NCI-H128 (cell line): ENCODE measurements around the gene PLCE1.

Source experiments
- DNase-seq: peaks from one replicate; lab custom pipeline; 2025; ENCODE audit not compliant: unreplicated experiment; lab: John Stamatoyannopoulos, UW

The PLCE1 gene

DNA sequence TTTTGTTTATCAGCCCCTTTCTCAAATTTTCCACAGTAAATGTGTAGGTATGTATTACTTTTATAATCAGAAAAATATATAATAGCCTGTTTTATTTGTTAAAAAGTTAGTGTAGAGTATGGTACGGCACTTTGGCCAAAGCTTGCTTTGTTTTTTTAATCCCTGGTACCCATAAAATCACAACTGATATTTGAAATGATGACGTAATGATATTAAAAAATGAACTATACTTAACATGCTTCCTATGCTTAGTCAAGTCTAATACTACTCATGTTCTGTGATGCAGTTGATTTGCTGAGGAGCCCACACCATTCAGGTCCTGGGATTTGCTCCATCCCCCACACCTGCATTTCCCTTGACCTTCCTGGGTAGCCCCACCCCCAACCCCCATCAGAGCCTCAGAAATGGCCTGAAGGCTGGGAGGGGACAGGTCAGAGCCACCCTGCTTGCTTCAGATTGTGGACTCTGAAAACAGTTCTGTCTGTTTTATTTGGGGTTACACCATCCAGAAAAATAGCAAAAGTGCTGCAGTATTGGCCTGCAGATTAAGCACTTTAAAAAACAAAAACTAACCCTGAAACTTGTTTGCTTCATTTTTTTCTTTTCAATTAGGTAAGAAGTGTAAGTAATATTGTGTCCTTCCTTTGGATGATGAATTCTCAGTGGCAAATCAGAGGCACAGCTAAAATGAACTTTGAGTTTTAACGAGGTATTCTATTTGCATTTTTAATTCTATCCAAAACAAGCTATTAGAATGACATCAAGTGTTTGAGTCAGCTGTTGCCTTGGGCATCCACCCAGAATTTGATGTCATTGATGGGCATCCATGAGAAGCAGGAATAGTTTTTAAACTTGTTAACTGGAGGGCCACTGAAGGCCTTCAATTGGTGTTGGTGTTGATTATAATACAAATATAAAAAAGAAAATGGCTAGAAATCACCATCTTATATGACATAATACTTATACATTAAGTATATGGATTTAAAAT is 23.3 kb downstream of the PLCE1 start:
- DNase-seq = no peak

DNA sequence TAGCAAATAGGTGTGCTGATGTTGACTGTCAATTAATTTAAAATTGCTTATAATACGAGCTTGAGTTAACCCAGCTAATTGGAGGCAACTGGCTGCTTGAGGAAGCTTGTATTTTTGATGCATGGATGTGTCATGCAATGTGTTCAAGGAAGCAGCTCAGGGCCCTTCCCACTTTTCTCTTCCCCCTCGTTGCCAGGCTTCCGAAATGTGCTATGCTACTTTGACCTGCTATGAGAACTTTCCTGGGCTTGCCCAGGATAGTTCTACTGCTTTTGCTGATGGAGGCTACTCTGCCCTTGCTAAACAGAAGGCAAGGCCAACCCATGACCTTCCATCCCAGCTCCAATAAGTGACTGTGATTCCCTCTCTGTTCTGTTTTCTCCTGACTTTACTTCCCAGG is 24.4 kb downstream of the PLCE1 start:
- no peak for DNase-seq

DNA sequence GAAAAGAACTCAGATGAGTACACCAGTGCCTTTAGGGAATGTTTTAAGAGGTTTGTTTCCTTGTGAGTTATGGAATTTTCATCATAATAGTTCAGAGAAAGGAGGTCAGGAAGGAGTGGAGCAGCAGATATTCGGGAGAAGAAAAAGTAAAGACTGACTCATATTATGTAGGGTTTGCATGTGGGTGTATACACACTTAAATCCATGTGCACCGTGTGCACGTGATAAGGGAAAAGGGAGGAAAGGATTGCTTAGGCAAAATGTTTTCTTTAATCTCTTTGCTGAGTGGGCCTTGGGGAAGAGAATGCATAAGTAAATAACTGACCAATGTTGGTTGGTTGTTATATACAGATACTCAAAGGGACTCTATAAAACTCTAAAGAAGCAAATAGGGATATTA is 30.2 kb downstream of the PLCE1 start:
- DNase-seq = no peak

DNA sequence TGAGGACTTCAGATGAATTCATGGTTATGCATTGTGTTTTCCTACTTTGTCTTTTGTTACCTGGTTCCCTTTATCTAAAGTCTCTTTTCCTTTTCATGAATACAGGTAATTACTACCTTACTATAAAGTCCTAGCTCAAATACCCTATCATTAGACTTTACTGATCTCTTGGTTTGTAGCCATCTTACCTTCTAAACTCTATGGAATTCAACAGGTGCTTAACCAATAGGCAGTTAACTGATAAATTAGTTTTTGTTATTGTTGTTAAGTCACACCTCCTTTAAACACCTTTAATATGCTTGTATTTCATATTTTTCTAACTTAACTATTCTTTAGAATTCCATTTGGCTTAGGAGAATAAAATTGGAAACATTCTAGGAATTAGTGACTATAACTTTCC is 30.7 kb downstream of the PLCE1 start:
- no peak for DNase-seq

DNA sequence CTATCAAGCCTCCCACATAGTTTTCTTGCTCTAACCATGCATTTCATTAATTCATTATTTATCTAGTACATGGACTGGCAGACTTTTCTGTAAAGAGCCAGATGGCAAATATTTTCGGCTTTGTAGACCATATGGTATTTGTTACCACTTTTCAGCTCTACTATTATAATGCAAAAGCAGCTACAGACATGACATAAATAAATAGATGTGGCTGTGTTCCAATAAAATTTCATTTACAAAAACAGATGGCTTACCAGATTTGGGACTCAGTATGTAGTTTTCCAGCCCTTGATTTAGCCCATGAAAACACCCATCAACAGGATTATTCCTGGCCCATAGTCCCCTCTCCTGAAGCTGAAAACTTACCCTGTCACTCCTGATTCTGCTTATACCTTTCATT is 32.1 kb downstream of the PLCE1 start:
- DNase-seq = no peak

DNA sequence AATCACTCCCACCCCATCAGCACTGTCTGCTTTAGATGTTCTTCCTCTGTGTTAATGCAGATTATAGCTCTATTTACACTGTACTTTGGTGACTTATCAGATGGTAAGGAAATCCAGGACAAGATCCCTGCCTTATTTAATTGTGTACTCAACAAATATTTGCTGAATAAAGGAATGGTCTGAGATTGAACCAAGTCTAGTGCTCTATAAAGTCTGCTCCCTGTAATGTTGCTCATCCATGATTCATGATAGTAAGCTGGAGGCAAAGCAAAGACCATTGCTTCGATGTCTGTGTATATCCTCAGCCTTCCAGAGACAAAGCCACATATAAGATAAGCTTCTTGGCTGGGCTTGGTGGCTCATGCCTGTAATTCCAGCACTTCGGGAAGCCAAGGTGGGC is 33.5 kb downstream of the PLCE1 start:
- no peak for DNase-seq

DNA sequence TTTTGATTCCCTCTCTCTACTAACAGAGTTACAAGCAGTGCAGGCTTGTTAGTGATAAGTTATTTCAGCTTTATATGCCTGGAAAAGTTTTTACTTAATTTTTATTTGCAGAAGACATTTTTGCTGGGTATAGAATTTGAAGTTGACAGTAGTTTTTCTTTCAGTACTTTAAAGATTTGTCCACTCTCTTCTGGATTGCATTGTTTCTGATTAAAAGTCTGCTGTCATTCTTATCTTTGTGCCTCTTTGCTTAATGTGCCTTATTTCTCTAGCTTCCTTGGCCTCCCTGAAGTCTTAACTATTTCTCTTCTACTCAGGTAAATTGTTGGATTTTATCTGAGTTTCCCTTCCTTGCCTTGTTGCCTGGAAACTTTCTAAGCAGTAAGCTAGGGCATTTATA is 36.2 kb downstream of the PLCE1 start:
- DNase-seq = no peak

DNA sequence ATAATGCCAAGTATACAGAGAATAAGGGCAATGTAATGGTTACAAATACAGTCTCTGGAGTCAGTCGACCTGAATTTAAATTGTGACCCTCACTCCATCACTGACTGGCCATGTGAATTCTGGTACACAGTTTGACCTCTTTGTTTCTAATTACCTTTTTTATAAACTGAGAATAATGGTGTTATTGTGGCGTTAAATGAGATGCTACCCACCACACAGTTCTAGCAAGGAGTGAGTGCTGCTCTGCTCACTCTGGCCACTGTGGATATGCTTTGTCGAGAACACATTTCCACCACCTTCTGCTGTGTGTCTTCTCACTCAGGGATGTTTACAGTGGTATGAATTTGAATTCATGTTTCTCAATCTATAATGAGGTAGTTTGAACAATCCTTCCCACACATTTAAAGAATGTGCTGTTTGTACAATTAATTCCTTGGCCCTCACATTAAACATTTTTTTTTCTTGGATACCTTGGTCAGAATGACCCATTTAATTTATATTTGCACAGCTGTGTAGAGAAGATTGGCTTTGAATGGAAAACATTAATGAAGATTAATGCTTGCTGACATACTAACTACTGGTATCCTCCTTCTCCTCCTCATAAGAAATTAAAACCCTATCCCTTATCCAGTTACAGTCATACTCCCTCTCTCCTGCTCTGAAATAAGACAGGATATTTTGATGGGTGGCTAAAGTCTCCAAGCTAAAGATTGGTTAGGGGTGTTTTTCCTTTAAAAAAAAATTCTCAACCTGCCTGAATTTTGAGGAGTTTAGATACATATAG is 42.4 kb downstream of the PLCE1 start:
- no peak for DNase-seq

DNA sequence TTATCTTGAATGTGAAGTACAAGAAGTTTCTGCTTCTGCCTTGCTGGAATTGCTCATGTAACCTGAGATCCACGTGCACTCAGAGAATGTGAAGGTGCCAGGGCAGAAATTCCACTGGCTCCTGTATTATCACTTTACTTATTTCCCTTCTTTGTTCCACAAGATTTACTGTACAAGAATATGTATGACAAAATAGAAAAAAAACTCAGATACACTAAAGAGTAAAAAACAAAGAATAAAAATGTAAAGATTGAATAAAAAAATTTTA is 43.0 kb downstream of the PLCE1 start:
- no peak for DNase-seq

DNA sequence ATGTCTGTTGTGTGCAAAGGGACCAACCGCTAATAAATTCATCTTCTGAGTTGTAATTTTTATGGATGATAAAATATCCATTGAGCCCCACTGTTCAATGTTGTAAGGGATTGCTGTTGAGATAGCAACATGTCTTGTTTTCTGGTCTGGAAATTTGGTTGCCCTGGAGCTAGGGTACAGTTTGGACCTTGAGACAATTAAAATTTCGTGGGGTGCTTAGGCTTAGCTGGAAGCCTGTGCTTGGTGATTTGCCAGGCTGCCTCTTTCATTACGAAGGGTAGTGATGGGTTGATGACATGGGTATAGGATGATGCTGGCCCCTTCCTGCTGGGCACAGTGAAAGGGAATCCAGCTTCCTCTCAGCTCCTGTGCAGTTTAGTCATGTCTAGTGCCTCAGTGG is 43.6 kb downstream of the PLCE1 start:
- no peak for DNase-seq

DNA sequence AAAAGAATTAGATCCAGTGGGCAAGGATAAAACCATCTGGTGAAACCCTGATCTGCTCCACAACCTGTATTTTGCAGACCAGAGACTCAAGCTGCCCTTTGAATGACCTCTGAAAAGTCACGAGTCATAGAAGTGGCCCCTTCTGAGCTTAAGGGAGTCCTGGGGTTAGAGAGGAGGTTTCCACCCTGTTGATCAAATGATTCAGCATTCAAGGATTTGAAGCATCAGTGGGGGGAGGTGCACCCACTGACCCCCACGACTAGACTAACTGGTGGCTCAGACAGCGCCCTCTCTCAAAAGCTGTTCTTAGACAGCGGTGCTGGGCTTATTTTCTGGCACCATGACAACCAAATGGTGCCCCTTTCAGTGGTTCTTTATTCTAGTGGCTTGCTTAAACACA is 44.3 kb downstream of the PLCE1 start:
- no peak for DNase-seq

DNA sequence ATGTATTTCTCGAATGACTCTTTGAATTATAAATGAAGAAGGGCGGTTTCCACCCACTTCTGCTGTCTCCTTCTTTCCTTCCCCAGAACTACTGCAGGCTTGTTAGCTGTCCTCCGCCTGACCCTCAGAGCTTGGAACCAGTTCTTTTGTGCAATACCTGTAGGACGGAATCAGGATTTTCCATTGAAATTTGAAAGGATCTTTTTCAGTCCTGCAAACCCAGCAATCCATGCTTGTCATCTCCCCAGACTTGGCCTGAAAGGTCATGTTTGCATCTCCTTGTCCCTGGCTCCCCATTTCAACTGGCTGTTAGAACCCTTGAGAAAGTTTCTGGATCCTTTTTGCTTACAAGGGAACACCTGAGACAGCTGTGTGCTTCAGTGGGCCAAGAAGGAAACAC is 47.5 kb downstream of the PLCE1 start:
- no peak for DNase-seq

DNA sequence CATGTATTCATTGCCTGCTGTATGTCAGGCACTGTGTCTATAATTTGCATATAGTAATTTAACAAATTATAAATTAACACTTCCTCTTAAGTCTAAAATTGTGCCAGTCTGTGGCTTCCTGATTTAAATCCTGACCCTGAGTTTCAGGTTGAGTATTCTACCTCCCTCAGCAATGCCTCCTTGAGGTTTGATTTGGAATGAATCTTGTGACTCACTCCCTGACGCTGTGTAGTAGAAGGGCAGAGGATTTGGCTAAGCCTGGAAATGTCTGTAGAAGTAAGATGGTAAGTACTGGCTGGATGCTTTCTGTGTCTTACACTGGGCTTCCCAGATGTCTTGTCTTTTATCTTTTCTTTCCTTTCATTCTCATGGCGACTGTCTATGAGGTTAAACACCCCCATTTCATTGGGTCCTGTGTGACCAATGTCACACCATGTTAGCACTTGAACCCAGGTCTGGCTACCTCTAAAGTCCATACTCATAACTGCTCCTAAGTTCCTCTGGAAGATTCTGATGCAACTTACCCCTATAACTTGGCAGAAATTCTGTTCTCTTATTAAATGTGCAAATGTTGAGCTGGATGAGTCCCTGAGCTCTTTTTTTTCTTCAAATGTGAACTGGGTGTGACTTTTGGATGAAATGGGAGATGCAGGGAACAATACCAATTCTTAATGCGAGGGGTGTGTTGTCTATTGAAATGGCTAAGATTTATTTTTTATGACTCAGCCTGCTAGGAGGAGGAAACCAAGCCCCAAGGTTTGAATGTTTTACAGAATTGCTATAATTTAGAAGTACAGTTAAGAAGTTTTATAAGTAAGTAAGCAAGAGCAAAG is 48.5 kb downstream of the PLCE1 start:
- DNase-seq = no peak

DNA sequence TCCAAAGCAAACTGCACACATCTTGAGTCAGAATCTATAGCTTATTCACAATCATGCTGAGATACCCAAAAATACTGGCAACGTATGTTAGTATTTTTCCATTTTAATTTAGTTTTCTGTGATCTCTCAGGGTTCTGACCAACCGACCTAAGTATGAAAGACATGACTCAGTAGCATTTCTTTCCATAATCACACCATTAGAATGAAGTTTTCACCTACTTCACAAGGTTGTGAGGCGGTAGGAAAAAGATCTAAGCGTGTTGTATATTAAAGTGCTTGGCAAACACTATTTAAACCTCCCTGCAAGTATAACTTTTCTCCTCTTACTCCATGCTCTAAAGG is 49.1 kb downstream of the PLCE1 start:
- no peak for DNase-seq
